NB4 (cell line): ENCODE results near the gene SLCO3A1.

ENCODE experiments used
- TF ChIP-seq, protein P1 (sequence below): IDR thresholded peaks from one replicate; pipeline ENCODE4 v1.5.1; 2012; ENCODE audit warnings: low read depth, low read length
- TF ChIP-seq, protein P2 (sequence below): IDR thresholded peaks from 2 replicates; pipeline ENCODE4 v1.6.1; 2011; ENCODE audit warnings: low read depth, low read length

DNA sequence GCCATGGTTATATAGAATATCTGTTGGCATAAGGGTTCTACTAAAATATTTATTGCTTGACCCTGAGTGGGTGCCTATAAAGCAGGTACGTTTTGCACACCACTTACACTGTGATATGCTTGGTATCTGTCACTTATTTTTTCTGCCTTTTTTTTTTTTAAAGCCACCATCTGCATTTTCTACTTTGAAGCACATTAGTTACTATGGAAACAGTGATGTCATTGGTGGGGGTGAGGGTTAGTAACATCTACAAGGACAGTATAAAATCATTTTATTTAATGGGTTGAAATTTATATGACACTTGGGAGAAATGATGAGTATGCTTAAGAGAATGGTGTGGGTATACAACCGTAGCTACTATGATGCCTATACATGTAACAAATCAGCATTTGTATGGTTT, 25.6 kb downstream of the SLCO3A1 start:
- TF ChIP-seq, protein P1, sequence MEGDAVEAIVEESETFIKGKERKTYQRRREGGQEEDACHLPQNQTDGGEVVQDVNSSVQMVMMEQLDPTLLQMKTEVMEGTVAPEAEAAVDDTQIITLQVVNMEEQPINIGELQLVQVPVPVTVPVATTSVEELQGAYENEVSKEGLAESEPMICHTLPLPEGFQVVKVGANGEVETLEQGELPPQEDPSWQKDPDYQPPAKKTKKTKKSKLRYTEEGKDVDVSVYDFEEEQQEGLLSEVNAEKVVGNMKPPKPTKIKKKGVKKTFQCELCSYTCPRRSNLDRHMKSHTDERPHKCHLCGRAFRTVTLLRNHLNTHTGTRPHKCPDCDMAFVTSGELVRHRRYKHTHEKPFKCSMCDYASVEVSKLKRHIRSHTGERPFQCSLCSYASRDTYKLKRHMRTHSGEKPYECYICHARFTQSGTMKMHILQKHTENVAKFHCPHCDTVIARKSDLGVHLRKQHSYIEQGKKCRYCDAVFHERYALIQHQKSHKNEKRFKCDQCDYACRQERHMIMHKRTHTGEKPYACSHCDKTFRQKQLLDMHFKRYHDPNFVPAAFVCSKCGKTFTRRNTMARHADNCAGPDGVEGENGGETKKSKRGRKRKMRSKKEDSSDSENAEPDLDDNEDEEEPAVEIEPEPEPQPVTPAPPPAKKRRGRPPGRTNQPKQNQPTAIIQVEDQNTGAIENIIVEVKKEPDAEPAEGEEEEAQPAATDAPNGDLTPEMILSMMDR, result no peak
- TF ChIP-seq, protein P2, sequence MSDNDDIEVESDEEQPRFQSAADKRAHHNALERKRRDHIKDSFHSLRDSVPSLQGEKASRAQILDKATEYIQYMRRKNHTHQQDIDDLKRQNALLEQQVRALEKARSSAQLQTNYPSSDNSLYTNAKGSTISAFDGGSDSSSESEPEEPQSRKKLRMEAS, result no peak
